ENCODE results near the gene ARHGEF12.

ARHGEF12 gene

GRCh38 chr11:120442031-120442430, 105.8 kb downstream of the ARHGEF12 start:
- Histone ChIP-seq H4K20me1 (no peaks in the 10 kb centered on the region; a peak in 1 of 22 replicates), H3K4me2 (no peak overlapping the region), H3K4me3 (no peak overlapping the region), H3K9ac (no peak overlapping the region), H3K4me1 (no peaks in the 10 kb centered on the region), H3K9me3 (replicated peaks in 1 of 11) (no peaks in the 10 kb centered on the region), H3K36me3 (peaks cover 28 to 86% (median 61%) of the 10 kb centered on the region in 11 experiments), H3K27me3 (no peaks in the 10 kb centered on the region), H3K27ac (no peak overlapping the region)
- TF ChIP-seq Cebpa-rat (IDR thresholded peaks at IDR 0.05), result no peak

- peaks cover 61 to 100% (median 87%) of the 10 kb centered on the region in 11 experiments for H3K36me3 ChIP-seq
These were observed 110.6 kb downstream of the ARHGEF12 start for GRCh38 chr11:120446802-120447201.

DNA sequence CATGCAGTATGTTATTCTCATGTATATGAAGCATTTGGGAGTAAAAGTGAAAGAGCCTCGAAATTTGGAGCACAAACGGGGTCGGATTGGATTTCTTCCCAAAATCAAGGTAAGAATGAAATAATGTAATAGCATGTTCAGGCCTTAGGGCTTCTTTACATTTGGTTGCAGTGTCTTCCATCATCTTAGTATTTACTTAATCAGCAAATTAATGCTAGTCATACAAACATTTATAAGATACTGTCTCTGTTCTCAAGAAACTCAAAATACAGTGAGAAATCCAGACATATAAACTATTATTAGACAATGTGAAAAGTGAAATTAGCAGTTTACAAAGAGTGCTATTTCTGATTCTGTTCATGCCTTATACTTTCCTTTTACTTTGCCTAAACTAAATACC, 112.0 kb downstream of the ARHGEF12 start:
- H3K9ac ChIP-seq, result no peak overlapping the region
- no peaks in the 10 kb centered on the region for H3K27me3 ChIP-seq
- H3K4me1 ChIP-seq, result no peaks in the 10 kb centered on the region
- H3K27ac ChIP-seq, result no peak overlapping the region
- peaks cover 62 to 100% (median 88%) of the 10 kb centered on the region in 11 experiments for H3K36me3 ChIP-seq
- no peaks in the 10 kb centered on the region for H3K9me3 ChIP-seq (replicated peaks in 1 of 11)
- no peak overlapping the region for H3K4me3 ChIP-seq
- H3K4me2 ChIP-seq, result no peak overlapping the region
- H4K20me1 ChIP-seq, result no peaks in the 10 kb centered on the region
- TF ChIP-seq Cebpa-rat (IDR thresholded peaks at IDR 0.05), result no peak

More at GRCh38 chr11:120446802-120447201, 110.6 kb downstream of the ARHGEF12 start:
- TF ChIP-seq Cebpa-rat (IDR thresholded peaks at IDR 0.05), result no peak
- no peaks in the 10 kb centered on the region for H3K4me1 ChIP-seq
- H3K27ac ChIP-seq, result no peak overlapping the region
- H3K27me3 ChIP-seq, result no peaks in the 10 kb centered on the region
- no peaks in the 10 kb centered on the region; a peak in 1 of 22 replicates for H4K20me1 ChIP-seq
- H3K9me3 ChIP-seq (replicated peaks in 1 of 11), result no peaks in the 10 kb centered on the region
- H3K4me3 ChIP-seq, result no peak overlapping the region
- H3K9ac ChIP-seq, result no peak overlapping the region
- H3K4me2 ChIP-seq, result no peak overlapping the region

GRCh38 chr11:120455487-120455886, 119.3 kb downstream of the ARHGEF12 start:
- Histone ChIP-seq H3K4me1 (no peaks in the 10 kb centered on the region), H3K36me3 (peaks cover 56 to 100% (median 95%) of the 10 kb centered on the region in 11 experiments), H4K20me1 (no peaks in the 10 kb centered on the region; a peak in 1 of 22 replicates), H3K9me3 (replicated peaks in 1 of 11) (no peaks in the 10 kb centered on the region), H3K9ac (no peak overlapping the region), H3K27me3 (no peaks in the 10 kb centered on the region), H3K4me3 (no peak overlapping the region), H3K27ac (no peak overlapping the region), H3K4me2 (no peak overlapping the region)
- no peak for TF ChIP-seq Cebpa-rat (IDR thresholded peaks at IDR 0.05)

DNA sequence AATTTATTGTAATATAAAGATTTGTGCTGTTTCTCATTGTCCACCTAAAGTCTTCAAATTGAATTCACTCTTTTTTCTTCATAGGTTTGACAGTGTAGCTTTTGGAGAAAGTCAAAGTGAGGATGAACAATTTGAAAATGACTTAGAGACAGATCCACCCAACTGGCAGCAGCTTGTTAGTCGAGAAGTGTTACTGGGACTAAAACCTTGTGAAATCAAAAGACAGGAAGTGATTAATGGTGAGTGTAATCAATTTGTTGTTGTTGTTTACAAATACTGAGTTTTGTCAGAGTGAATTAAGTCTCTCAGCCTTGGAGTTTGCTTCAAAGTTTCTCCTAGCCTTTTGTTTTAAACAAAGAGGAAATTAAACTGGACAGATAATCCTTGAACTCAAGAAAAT, 121.8 kb downstream of the ARHGEF12 start:
- Histone ChIP-seq H3K36me3 (peaks cover 56 to 100% (median 95%) of the 10 kb centered on the region in 11 experiments), H3K27ac (no peak overlapping the region), H3K27me3 (no peaks in the 10 kb centered on the region), H3K4me1 (no peaks in the 10 kb centered on the region), H3K4me2 (no peak overlapping the region), H3K9me3 (replicated peaks in 1 of 11) (no peaks in the 10 kb centered on the region), H4K20me1 (no peaks in the 10 kb centered on the region; a peak in 1 of 22 replicates), H3K4me3 (no peak overlapping the region), H3K9ac (no peak overlapping the region)
- no peak for TF ChIP-seq Cebpa-rat (IDR thresholded peaks at IDR 0.05)

- no peaks in the 10 kb centered on the region for H3K9me3 ChIP-seq (replicated peaks in 1 of 11)
- no peaks in the 10 kb centered on the region for H3K27me3 ChIP-seq
- H4K20me1 ChIP-seq, result no peaks in the 10 kb centered on the region
- peaks cover 59 to 100% (median 83%) of the 10 kb centered on the region in 11 experiments for H3K36me3 ChIP-seq
- no peak for TF ChIP-seq Cebpa-rat (IDR thresholded peaks at IDR 0.05)
- no peak overlapping the region for H3K27ac ChIP-seq
- no peak overlapping the region for H3K4me3 ChIP-seq
- H3K9ac ChIP-seq, result no peak overlapping the region
- no peak overlapping the region for H3K4me2 ChIP-seq
- H3K4me1 ChIP-seq, result peaks cover 0 to 12% (median 5%) of the 10 kb centered on the region in 10 experiments; a peak in 10 of 20 replicates
These were observed 126.6 kb downstream of the ARHGEF12 start for GRCh38 chr11:120462825-120463224.

DNA sequence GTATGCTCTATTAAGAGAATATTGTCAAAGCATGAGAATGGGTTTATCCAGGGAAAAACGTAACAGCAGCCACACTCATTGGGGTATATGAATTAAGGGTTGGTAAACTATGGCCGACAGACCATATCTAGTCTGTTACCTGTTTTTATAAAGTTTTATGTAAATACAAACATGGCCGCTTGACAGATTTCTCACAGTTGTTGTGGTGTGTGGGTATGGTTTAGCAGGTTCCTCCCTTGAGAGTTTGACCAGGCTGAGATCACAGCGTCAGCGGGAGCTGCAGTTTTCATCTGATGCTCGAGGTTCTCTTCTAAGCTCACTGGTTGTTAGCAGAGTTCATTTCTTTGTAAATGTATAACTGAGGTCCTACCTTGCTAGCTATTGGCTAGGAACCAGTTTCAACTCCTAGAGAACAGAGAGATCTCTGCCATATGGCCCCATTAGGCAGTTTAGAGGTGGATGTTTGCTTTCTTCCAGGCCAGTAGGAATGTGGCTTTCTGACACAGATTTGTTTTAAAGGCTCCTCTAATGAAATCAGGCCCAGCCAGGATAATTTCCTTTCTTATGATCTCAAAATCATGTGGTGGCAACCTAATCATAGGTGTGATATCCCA, 129.8 kb downstream of the ARHGEF12 start:
- TF ChIP-seq Cebpa-rat (IDR thresholded peaks at IDR 0.05), result no peak
- H4K20me1 ChIP-seq, result no peaks in the 10 kb centered on the region
- no peak overlapping the region for H3K27ac ChIP-seq
- no peak overlapping the region for H3K9ac ChIP-seq
- H3K4me3 ChIP-seq, result no peak overlapping the region
- peak overlapping the region in 5 of 11 experiments; percentile 12 to 48 (median 41); a peak in 10 of 22 replicates for H3K4me2 ChIP-seq
- H3K4me1 ChIP-seq, result peaks cover 0 to 12% (median 5%) of the 10 kb centered on the region in 10 experiments; a peak in 10 of 20 replicates
- H3K36me3 ChIP-seq, result peaks cover 66 to 100% (median 77%) of the 10 kb centered on the region in 11 experiments
- no peaks in the 10 kb centered on the region for H3K27me3 ChIP-seq
- H3K9me3 ChIP-seq (replicated peaks in 1 of 11), result no peaks in the 10 kb centered on the region

- TF ChIP-seq Cebpa-rat (IDR thresholded peaks at IDR 0.05), result no peak
- Histone ChIP-seq H3K4me2 (no peak overlapping the region), H3K4me1 (peaks cover 0 to 12% (median 5%) of the 10 kb centered on the region in 10 experiments; a peak in 10 of 20 replicates), H3K4me3 (no peak overlapping the region), H3K27ac (no peak overlapping the region), H3K36me3 (peaks cover 50 to 96% (median 68%) of the 10 kb centered on the region in 11 experiments), H3K9me3 (replicated peaks in 1 of 11) (no peaks in the 10 kb centered on the region), H3K27me3 (no peaks in the 10 kb centered on the region), H4K20me1 (no peaks in the 10 kb centered on the region), H3K9ac (no peak overlapping the region)
These were observed 131.4 kb downstream of the ARHGEF12 start for GRCh38 chr11:120467627-120468026.

GRCh38 chr11:120471131-120471530, 134.9 kb downstream of the ARHGEF12 start:
- peaks cover 0 to 5% (median under 1%) of the 10 kb centered on the region in 10 experiments; a peak in 9 of 20 replicates for H3K4me1 ChIP-seq
- H3K4me2 ChIP-seq, result no peak overlapping the region
- no peak overlapping the region for H3K27ac ChIP-seq
- H3K27me3 ChIP-seq, result no peaks in the 10 kb centered on the region
- TF ChIP-seq Cebpa-rat (IDR thresholded peaks at IDR 0.05), result no peak
- H3K36me3 ChIP-seq, result peaks cover 37 to 92% (median 53%) of the 10 kb centered on the region in 11 experiments
- H3K4me3 ChIP-seq, result no peak overlapping the region
- no peak overlapping the region for H3K9ac ChIP-seq
- no peaks in the 10 kb centered on the region for H4K20me1 ChIP-seq
- no peaks in the 10 kb centered on the region for H3K9me3 ChIP-seq (replicated peaks in 1 of 11)

- Histone ChIP-seq H3K9ac (no peak overlapping the region), H3K27ac (no peak overlapping the region), H3K4me2 (no peak overlapping the region), H3K27me3 (no peaks in the 10 kb centered on the region), H3K9me3 (replicated peaks in 1 of 11) (no peaks in the 10 kb centered on the region), H4K20me1 (no peaks in the 10 kb centered on the region), H3K4me3 (no peak overlapping the region), H3K36me3 (peaks cover 34 to 92% (median 59%) of the 10 kb centered on the region in 11 experiments), H3K4me1 (no peaks in the 10 kb centered on the region)
- no peak for TF ChIP-seq Cebpa-rat (IDR thresholded peaks at IDR 0.05)
These were observed 135.8 kb downstream of the ARHGEF12 start for GRCh38 chr11:120471994-120472393.
